Activated T-helper 9 cell treated with anti-CD3 and anti-CD28 coated beads, Interleukin-2, amount 50 U/mL, for 16 hours (primary cell): ENCODE data around the gene CDC20B.

Source experiments
- DNase-seq: peaks from one replicate; pipeline ENCODE4 v3.0.0-alpha.2; 2020; ENCODE audit warnings: low read depth

The CDC20B gene, protein sequence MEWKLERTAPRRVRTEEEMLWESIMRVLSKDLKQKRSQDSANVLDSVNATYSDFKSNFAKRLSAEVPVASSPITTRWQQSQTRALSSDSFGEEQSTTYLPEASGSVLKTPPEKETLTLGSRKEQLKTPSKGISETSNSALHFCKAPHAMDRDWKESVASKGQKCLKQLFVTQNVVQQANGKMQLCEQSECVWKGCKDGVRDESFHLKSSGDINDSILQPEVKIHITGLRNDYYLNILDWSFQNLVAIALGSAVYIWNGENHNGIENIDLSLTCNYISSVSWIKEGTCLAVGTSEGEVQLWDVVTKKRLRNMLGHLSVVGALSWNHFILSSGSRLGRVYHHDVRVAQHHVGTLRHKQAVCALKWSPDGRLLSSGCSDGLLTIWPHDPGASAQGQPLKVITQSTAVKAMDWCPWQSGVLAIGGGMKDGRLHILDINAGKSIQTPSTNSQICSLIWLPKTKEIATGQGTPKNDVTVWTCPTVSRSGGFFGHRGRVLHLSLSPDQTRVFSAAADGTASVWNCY

DNA sequence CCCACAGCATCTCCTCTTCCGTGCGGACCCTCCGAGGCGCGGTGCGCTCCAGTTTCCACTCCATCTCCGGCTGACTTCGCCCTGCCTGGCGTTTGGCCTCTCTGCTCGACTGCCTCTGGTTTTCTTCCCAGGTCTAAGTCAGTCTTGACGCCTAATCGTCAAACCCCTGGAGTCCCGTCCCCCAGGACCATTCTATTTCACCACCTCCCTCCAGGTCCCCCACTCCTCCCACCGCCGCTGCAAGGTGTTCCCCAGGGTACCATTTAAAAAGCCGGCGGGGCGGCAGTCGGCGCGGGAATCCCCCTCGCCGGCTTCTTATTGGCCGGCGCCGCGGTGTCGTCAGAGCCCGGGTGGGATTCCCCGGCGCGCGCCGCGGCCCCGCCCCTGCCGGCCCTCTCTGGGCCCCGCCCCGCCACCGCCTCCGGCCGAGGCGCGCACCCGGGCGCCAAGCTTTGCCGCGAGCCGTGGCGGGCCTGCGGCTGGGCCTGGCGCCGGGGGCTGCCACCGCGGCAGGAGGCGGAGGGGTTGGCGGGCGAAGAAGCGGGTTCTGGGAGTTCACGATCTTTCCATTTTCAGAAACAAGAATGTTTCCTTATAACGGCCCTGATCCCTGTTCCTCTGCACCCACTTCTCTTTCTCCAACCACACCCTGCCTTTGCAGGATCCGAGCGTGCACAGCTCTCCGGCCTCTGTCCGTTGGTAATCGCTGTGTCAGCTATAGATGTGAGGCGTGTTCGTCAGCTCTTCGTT is at the start of gene CDC20B:
CDC20B (minus strand) TSS at position 241 of the 750 bp plus-strand sequence; CDS start at position 64, 177 bp downstream.
- peak; percentile 71 for DNase-seq

DNA sequence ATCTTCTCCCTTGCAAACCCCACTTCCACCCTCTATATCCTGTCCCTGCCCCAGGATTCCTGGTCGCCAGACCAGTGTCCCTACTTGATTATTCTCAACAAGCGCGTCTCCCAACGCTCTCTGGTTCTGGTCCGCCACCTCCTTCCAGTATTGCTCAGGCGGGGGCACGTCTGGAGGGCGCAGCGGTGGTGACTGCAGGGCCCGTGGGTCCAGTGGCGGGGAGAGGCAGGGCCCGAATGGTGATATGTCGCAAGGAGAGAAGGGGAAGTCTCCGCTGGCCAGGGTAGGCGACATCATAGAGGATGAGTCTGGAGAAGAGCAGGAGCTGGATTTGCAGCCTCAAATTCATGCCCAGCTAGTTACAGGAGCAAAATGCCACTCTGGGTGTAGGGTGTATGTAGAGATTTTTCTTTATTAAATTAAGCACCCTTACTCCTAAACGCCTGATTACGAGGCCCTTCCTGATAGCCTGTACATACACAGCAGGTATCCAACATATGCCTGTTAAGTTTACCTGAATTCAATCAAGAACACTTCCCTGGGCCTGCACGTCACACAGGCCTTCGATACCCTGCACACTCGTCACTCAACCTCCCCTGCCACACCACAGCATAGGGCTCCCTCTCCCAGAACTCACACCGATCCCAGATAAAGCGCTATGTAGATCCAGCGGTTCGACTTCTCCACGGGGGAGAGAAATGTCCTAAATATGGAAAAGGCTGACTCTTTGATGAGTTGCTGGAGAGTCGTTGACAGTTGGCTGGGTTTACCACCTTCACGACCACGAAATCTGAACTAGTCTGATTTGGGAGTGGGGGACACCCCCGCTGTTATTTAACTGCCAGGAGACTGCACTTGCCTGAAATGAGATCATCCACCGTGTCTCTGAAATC is 49.4 kb upstream of the CDC20B start:
- DNase-seq = no peak

DNA sequence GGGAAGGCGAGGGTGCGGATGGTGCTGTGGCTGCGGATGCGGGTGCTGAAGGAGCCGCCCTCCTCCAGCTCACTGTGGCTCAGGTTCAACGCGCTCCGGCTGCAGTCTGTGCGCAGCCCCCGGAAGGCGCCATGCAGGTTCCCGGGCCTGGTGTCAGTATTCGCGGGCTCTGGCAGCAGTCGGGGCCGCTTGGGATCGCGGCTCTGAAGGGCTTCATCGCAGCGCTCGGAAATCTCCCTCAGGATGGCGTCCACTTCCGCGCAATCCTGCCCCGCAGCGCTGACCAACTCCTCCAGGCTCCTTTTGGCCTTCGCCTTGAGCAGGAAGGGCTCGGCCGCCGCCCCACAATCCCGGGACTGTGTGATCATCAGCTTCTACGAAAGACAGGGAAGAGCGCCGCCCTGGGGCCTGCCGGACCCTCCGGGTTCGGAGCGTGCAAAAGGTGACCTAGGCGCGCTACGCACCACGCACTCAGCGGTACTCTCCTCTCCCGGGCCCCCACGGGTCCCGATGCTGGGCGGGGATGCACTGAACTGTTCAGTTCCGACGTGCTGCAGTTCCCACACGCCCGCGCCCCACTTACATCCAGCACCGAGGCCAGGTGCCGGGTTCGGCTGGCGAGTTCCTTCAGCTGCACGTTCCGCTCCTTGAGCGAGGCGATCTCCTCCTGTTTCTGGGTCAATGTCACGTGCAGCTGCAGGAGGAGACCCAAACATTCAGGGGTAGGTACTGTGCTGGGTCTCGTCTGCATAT is 47.6 kb upstream of the CDC20B start:
- DNase-seq = no peak

DNA sequence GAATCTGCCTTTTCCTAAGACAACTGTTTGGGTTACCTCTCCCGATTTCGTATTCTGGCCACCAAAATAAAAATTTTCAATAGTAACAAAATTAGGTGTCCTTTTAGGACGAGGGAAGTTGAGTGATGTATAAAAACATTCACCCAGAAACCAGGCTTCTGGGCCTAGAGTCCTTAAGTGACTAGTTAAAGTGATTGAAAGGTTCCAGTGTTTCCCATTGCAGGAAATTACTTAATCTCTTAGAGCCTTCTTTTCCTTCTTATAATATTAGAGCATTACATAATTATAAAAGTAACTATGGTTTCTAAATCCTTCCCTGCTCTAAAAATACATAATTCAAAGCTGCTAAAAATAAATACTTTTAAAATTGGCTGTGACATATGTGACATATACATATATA is 46.8 kb upstream of the CDC20B start:
- no peak for DNase-seq

DNA sequence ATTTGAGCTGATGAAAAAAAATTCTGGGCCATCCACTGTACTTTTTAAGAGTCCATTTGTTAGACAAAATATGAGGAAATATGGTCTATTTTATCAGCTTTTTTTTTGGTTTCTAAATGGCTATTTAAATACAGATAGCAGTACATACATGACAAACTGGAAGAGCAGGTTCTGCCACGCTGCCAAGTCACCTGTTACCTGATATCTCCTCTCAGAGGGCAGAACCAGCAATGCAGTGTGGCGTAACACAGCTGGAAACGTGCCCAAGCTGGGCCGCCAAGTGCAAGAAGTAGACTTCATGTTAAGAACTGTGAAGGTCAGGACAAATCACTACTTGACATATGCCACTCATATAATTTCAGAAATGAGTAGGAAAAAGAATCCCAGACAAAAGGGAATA is 46.0 kb upstream of the CDC20B start:
- no peak for DNase-seq

DNA sequence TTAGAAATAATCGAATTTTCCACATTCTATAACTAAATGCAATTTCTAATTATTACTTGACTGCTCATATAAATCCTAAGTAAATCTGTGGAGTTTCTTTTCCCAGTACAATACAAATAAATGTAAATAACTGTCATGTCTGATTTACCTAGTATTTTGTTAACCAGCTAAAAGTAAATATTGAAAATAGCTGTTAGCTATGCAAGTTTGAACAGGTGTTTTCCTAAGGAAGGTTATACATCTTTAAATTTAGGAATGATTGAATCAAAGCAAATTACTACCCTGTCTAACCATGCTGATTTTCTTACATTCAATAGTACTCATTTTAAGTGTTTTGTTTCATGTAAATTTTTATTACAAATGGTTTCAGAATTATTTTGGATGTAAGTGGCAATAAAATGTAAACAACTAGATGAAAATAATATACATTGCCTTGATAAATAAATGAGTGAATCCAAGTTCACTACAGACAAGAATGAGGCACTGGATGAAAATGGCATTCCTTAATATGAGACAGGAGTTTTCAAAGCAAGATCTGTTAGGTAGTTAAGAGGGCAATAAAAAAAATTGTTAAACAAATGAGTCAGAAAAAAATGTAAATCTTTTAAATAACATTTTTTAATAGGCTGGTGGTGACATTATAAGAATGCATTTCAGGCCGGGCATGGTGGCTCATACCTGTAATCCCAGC is 38.4 kb upstream of the CDC20B start:
- DNase-seq = no peak

DNA sequence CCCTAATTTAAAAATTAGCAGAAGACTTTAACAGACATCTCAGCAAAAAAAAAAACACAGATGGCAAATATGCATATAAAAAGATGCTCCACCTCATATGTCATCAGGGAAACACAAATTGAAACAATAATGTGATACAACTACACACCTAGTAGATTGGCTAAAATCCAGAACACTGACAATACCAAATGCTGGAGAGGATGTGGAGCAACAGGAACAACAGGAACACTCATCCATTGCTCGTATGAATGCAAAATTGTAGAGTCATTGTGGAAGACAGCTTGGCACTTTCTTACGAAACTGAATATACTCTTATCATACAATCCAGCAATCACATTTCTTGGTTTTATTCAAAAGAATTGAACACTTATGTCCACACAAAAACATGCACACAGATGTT is 32.0 kb upstream of the CDC20B start:
- DNase-seq = no peak

DNA sequence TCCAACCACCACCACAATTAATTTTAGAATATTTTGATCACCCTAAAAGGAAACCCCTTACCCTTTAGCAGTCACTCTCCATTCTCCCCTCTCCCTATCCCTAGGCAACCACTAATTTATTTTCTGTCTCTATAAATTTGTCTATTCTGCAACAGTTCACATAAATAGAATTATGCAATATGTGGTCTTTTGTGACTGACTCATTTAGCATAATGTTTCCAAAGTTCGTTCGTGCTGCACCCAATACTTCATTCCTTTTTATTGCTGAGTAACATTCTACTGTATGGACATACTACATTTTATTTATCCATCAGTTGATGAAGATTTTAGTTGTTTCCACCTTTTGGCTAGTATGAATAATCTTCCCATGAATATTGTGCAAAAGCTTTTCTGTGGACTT is 18.2 kb upstream of the CDC20B start:
- no peak for DNase-seq

DNA sequence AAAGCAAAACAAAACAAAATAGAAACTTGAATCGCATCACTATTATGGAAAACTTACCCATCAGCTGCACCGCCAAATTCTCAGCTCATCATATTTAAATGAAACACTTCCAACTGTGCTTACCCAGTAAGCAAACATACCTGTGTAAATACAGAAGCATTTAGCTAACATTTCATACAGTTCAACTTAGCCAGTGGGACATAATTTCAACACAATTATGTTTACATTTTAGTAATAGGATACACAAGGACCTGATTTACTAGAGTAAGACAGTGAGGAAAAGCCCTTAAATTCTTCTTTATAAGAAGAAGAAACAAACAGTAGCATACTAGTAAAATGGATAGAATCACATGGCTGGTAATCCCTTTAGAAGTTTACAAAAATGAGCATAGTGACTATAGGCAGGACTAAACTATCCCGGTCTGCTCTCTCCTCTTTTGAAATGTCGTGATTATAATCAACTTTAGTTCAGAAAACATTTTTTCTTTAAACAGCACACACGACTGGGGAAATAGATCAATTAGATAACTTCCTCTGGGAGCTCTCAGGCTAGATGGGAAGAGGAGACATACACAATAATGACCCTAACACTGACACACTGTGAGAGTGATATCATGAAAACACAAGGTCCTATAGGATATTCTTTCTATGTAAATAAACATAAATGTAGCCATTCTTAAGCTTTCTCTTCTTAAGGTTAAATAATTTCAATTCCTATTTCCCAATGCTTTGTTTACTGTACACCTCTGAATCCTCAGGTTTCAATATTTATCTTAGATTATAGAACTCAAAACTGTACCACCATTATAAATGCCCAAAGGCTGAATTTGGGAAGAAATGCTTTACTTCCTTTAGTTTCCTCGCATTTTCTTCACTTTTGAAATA is 15.9 kb upstream of the CDC20B start:
- DNase-seq = no peak

DNA sequence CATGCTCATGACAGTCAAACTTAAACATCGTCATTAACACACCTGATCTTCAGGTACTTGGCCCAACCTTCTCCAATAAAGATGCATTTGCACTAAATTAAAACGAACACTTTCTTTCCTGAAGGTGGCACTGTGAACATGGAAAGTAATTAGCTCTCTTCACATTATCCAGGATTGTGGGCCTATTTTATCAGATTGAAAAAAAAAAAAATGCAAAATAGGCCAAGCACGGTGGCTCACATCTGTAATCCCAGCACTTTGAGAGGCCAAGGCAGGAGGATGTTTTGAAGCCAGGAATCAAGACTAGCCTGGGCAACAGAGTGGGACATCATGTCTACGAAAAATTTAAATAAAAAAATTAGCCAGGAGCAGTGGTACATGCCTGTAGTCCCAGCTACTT is 14.4 kb upstream of the CDC20B start:
- no peak for DNase-seq

DNA sequence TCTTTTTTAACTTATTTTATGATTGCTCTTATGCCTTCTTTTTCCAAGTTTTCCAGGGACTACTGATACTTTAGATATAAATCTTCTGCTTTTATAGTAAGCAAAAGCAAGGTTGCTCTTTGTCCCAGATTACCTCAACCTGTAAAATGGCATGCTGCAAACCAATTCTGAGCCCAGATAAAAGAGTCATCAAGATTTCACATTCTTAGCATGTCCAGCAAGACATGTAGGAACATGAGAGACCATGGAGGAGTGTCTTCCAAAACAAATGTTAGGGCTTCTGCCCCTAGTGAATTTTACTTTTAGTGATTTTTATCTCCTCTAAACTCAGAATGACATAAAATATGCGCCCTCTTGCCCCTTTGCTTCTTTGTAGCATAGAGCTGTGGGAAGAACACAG is 7.0 kb upstream of the CDC20B start:
- no peak for DNase-seq

DNA sequence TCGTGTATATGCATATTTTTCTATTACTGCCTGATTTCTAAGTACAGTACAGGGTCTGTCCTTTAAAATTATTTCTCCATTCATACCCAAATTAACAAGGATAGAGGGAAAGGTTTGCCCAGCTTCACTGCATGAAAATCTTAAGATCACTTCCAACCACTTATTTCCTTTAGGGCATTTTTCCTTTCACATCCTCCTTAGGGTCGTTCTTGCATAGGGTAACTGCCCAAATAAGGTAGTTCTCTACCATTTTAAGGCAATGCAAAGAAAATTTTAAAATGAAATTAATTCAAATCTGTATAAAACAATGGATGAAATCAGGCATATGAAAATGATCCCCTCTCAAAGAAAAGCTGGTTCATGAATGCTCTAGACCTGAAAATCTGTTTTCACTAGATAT is 4.1 kb upstream of the CDC20B start:
- no peak for DNase-seq

DNA sequence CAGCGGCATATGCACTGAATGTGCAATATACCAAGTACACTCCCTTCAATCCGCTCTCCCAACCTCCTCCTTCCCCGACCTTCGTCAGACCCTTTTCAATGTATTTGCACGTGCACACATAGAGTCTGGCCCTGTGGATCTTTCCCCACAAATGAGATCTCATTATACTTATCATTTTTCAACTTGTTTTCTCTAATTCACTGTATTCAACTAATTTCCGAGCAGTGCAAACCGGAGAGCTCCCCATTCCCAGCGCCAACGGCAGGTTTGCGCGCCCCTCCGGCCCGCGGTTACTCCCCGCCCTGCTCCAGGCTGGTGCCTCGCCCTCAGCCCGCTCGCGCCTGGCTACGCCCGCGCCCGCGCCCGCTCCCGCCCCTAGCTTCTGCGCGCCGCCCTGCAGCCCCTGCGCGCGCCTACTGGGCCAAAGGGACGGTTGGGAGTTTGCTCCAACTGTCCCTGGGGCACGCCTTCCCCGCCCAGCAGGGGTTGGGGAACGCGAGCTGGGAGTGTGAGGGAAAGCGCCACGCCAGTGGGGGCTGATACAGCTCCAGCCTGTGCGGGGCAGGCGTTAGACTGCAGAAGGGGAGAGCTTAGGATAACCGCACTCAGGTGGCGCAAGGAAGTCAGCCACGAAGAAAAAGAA is 3.3 kb upstream of the CDC20B start:
- DNase-seq = no peak

DNA sequence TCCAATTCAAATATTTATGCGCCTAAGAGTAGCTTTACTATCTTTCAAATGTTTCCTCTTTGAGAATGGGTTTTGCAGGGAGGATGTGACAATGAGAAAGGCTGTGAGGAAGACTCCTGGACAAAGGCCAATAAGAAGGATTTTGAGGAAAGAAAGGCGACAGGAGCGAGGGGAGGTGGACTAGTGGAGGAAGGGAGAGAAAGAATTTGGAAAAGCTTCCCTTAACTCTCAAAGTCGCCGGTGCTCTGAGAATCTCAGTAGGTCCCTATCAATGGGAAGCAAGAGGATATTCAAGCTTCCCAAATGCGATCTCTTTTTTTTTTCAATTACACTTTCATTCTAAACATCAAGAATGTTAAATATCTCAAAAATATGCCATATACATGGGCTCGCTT is 2.8 kb upstream of the CDC20B start:
- DNase-seq = no peak

DNA sequence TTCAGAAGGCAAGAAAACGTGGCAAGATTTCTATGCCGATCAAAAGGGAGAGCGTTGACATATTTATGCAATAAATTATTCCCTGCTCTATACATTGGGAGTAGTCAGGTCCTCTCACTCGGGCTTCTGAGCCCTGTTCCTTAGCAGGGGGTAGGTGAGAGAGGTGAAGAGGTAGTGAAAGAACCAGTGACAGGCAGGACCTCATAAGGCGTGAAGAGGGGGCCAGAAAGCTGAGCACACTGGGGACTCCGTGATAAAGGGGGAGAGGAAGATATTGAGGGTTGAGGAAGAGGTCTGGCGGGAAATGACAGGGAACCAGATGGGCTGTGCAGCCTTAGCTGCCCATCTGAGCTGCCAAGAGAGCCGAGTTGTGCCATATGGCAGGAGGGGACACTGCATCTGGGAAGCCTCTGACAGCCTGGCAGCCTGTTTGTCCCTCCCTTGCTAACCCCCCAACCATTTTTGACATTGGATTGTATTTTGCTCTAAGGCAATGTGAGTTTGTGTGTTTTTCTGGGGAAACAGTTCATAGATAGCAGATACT is 782 bp upstream of the CDC20B start:
- DNase-seq = no peak

DNA sequence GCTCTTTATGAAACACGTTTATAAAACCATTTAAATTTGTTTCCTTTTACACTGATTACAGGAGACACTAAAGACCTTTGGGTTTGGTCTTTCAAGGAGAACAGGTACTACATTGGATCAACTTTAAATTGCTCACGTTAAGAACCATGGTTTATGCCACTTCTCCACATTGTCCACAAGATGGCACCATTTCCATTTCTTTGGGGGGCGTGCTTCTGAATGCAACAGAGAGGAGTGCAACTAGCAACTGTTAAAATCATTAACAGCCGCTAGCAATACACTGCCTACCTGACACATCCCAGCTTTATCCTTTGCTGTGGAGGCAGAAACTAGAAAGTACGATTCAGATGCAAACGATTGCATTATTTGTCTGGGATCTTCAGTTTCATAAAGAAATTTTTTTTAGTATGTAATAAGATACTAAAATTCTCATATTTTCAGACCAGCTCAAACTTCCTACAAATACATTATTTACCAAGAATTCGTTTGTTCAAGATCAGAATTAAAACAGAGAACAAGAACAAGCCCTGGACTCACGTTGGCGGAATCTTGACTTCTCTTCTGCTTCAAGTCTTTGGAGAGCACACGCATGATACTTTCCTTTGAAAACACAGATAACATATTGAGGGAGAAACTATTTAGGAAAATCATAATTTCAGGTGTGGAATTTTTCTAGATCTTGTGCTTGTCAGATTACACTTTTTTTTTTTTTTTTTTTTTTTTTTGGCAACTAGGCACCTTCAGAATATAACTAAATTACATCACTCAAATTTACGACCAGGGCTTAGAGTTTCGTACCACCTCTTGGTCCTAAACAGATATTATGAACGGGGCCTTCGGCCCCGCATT is 702 bp downstream of the CDC20B start:
- DNase-seq = peak; percentile 36

DNA sequence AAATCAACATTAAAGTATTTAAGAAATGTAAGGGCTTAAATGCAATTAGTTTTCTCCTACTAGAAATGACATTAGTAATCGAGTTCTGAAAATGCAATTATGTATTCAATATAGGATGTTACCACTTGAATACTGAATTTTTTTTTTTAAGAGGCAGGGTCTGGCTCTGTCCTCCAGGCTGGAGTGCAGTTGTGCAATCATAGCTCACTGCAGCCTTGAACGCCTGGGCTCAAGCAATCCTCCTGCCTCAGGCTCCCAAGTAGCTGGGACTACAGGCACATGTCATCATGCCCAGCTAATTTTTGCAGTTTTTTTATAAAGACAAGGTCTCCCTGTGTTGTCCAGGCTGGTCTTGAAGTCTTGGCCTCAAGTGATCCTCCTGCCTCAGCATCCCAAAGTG is 1.5 kb downstream of the CDC20B start:
- no peak for DNase-seq

DNA sequence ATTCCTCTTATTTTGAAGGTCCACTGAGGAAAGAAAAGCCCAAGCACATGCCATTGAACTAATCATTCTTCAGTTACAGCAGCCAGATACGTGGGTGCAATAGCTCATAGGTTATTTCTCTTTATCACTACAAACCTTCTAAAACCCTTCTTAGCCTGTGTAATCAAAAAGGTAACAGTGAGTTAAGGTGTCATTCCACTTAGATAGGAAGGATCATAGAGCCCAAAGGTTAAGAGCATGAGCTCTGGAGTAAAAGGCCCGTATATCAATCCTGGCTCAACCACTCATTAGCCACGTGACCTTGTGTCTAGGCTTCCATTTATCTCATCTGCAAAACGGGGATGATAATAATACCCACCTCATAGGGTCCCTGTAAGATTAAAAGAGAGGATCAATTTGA is 10.3 kb downstream of the CDC20B start:
- no peak for DNase-seq
